WTC11 (cell line): ENCODE measurements around the gene GPR61.

Experiments
- JUN ChIP-seq: sonication (generic); formaldehyde crosslinking; IDR thresholded peaks from 2 replicates; pipeline ENCODE4 v1.8.0; 2023; ENCODE audit warnings: mild to moderate bottlenecking, missing genetic modification reagents
- SP1 ChIP-seq: sonication (generic); formaldehyde crosslinking; conservative IDR thresholded peaks from 2 replicates; pipeline ENCODE4 v1.8.1; 2022; ENCODE audit warnings: missing genetic modification reagents
- ZNF317 ChIP-seq: sonication (generic); formaldehyde crosslinking; IDR thresholded peaks from 2 replicates; pipeline ENCODE4 v1.8.1; 2023; ENCODE audit warnings: low read depth, mild to moderate bottlenecking, moderate library complexity, missing genetic modification reagents, borderline replicate concordance
- TF ChIP-seq, protein P1 (sequence below): sonication (generic); formaldehyde crosslinking; IDR thresholded peaks from 2 replicates; pipeline ENCODE4 v1.8.0; 2022; ENCODE audit warnings: mild to moderate bottlenecking, missing genetic modification reagents
- TF ChIP-seq, protein P2 (sequence below): fragments of 200-600 bp; IDR thresholded peaks from 2 replicates; pipeline ENCODE4 v1.8.0; 2022; ENCODE audit warnings: antibody characterized with exemption

GRCh38 chr1:109514846-109515245 is 24.8 kb upstream of the GPR61 start:
- no peak for TF ChIP-seq JUN (CRISPR knock-in tag)
- no peak for TF ChIP-seq SP1
- TF ChIP-seq, protein P1, sequence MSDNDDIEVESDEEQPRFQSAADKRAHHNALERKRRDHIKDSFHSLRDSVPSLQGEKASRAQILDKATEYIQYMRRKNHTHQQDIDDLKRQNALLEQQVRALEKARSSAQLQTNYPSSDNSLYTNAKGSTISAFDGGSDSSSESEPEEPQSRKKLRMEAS, result no peak
- TF ChIP-seq ZNF317 (CRISPR knock-in tag), result no peak
- TF ChIP-seq, protein P2, sequence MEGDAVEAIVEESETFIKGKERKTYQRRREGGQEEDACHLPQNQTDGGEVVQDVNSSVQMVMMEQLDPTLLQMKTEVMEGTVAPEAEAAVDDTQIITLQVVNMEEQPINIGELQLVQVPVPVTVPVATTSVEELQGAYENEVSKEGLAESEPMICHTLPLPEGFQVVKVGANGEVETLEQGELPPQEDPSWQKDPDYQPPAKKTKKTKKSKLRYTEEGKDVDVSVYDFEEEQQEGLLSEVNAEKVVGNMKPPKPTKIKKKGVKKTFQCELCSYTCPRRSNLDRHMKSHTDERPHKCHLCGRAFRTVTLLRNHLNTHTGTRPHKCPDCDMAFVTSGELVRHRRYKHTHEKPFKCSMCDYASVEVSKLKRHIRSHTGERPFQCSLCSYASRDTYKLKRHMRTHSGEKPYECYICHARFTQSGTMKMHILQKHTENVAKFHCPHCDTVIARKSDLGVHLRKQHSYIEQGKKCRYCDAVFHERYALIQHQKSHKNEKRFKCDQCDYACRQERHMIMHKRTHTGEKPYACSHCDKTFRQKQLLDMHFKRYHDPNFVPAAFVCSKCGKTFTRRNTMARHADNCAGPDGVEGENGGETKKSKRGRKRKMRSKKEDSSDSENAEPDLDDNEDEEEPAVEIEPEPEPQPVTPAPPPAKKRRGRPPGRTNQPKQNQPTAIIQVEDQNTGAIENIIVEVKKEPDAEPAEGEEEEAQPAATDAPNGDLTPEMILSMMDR, result no peak
